ENCODE results near the gene NUTM2F.
"Not testable (repeated sequence)": the region's sequence is repeated elsewhere in the genome, so short reads cannot be mapped to it uniquely, and the experiment has no call there.

Gene NUTM2F

GRCh38 chr9:94277885-94278536 lies 50.4 kb downstream of the NUTM2F start:
- in situ Hi-C loops (cut with MboI; ENCODE audit: low pct_unique_long_range_greater_than_20kb, low sequenced_read_pairs, unreplicated experiment): no loop called here
- TF ChIP-seq, protein P1, sequence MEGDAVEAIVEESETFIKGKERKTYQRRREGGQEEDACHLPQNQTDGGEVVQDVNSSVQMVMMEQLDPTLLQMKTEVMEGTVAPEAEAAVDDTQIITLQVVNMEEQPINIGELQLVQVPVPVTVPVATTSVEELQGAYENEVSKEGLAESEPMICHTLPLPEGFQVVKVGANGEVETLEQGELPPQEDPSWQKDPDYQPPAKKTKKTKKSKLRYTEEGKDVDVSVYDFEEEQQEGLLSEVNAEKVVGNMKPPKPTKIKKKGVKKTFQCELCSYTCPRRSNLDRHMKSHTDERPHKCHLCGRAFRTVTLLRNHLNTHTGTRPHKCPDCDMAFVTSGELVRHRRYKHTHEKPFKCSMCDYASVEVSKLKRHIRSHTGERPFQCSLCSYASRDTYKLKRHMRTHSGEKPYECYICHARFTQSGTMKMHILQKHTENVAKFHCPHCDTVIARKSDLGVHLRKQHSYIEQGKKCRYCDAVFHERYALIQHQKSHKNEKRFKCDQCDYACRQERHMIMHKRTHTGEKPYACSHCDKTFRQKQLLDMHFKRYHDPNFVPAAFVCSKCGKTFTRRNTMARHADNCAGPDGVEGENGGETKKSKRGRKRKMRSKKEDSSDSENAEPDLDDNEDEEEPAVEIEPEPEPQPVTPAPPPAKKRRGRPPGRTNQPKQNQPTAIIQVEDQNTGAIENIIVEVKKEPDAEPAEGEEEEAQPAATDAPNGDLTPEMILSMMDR (IDR thresholded peaks at IDR 0.05; ENCODE audit: extremely low read depth, insufficient read depth, missing control alignments): no peak
- no peak for DNase-seq (ENCODE audit: low spot score)

DNA sequence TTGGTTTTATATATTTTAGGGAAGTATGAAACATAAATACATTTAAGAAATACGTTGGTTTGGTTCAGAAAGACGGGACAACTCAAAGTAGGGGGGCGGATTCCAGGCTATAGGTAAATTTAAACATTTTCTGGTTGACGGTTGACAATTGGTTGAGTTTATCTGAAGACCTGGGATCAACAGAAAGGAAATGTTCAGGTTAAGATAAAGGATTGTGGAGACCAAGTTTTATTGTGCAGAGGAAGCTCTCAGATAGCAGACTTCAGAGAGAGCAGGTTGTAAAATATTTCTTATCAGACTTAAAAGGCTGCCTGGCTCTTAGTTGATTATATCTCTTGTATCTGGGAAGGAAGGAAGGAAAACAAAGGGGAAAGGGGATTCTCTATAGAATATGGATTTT lies 51.4 kb downstream of the NUTM2F start:
- in situ Hi-C loops (cut with MboI; ENCODE audit: low pct_unique_long_range_greater_than_20kb, low sequenced_read_pairs, unreplicated experiment); DNase-seq (ENCODE audit: low spot score): not testable (repeated sequence)

- TF ChIP-seq, protein P1 (IDR thresholded peaks at IDR 0.05; ENCODE audit: extremely low read depth, insufficient read depth, missing control alignments): no peak
- no peak for DNase-seq (ENCODE audit: low spot score)
- in situ Hi-C loops (cut with MboI; ENCODE audit: low pct_unique_long_range_greater_than_20kb, low sequenced_read_pairs, unreplicated experiment): no loop called here
Measured at GRCh38 chr9:94270009-94270408, 58.4 kb downstream of the NUTM2F start.

GRCh38 chr9:94269264-94269663 lies 59.2 kb downstream of the NUTM2F start:
- TF ChIP-seq, protein P1 (IDR thresholded peaks at IDR 0.05; ENCODE audit: extremely low read depth, insufficient read depth, missing control alignments): no peak
- in situ Hi-C loops (cut with MboI; ENCODE audit: low pct_unique_long_range_greater_than_20kb, low sequenced_read_pairs, unreplicated experiment): no loop called here
- no peak for DNase-seq (ENCODE audit: low spot score)

Data from GM13977 (cell line).